PC-9 (cell line): ENCODE results near the gene EML6. TPM values are rescaled to one million over a fixed set of nuclear protein-coding genes. Genes with fewer than 3 reads are reported as not detected.

Experiments
- BruUV-seq: library from RNA; stranded (reverse); fragments of 400-500 nt; replicated peaks from 2 replicates; lab custom pipeline; 2021; lab: Mats Ljungman, UMichigan
- CTCF ChIA-PET: fragments of 300-600 bp; sonication (Branson Sonifier 250); formaldehyde crosslinking; loops from one replicate; lab custom pipeline; 2022; ENCODE audit warnings: antibody characterized with exemption; lab: Charles Lee
- POLR2A ChIA-PET: fragments of 300-600 bp; sonication (Branson Sonifier 250); formaldehyde crosslinking; loops from one replicate; lab custom pipeline; 2022; ENCODE audit warnings: antibody characterized with exemption; ENCODE audit not compliant: unreplicated experiment; lab: Charles Lee
- DNase-seq, 2 experiments: peaks; one replicate each; pipeline versions ENCODE4 v3.0.0 to v3.0.0-alpha.2; 2015 to 2022; ENCODE audit warnings: mixed read lengths in 1 of 2
- H2AFZ ChIP-seq: fragments of 200-600 bp; sonication (generic); 2 replicates; pipeline ENCODE4 v1.8.1; 2017; ENCODE audit warnings: antibody characterized with exemption
- H3F3A ChIP-seq: fragments of 200-600 bp; sonication (generic); 2 replicates; pipeline ENCODE4 v1.8.1; 2017; ENCODE audit warnings: antibody characterized with exemption, mild to moderate bottlenecking, low read depth; ENCODE audit not compliant: insufficient read depth
- H3K27ac ChIP-seq: fragments of 200-600 bp; sonication (generic); 2 replicates; pipeline ENCODE4 v1.6.1; 2016; ENCODE audit warnings: mixed run types
- H3K27me3 ChIP-seq: fragments of 200-600 bp; sonication (generic); 2 replicates; pipeline ENCODE4 v1.6.1; 2016; ENCODE audit warnings: low read depth, mixed run types; ENCODE audit not compliant: insufficient read depth
- H3K36me3 ChIP-seq: fragments of 200-600 bp; sonication (generic); 2 replicates; pipeline ENCODE4 v1.6.1; 2016; ENCODE audit warnings: low read depth, mixed run types
- H3K4me1 ChIP-seq: fragments of 200-600 bp; sonication (generic); replicated peaks from 2 replicates; pipeline ENCODE4 v1.6.1; 2016; ENCODE audit warnings: mixed run types; ENCODE audit not compliant: insufficient read depth
- H3K4me2 ChIP-seq: fragments of 200-600 bp; sonication (generic); 2 replicates; pipeline ENCODE4 v1.6.1; 2017; ENCODE audit warnings: mixed run types
- H3K4me3 ChIP-seq: fragments of 200-600 bp; sonication (generic); 2 replicates; pipeline ENCODE4 v1.6.1; 2016; ENCODE audit warnings: mixed run types
- H3K79me2 ChIP-seq: fragments of 200-600 bp; sonication (generic); 2 replicates; pipeline ENCODE4 v1.6.1; 2017; ENCODE audit warnings: low read depth, mixed run types
- H3K9me2 ChIP-seq: fragments of 200-600 bp; sonication (generic); 2 replicates; pipeline ENCODE4 v1.8.1; 2017; ENCODE audit warnings: mild to moderate bottlenecking; ENCODE audit not compliant: insufficient read depth
- H3K9me3 ChIP-seq: fragments of 200-600 bp; sonication (generic); 2 replicates; pipeline ENCODE4 v1.8.1; 2016; ENCODE audit warnings: low read depth; ENCODE audit not compliant: insufficient read depth
- H4K20me1 ChIP-seq: fragments of 200-600 bp; sonication (generic); 2 replicates; pipeline ENCODE4 v1.8.1; 2017; ENCODE audit not compliant: insufficient read depth
- CTCF ChIP-seq: fragments of 200-600 bp; sonication (generic); conservative IDR thresholded peaks from 2 replicates; pipeline ENCODE4 v1.6.1; 2017; ENCODE audit warnings: mixed run types, antibody characterized with exemption, mild to moderate bottlenecking, moderate library complexity
- EZH2 ChIP-seq: fragments of 200-600 bp; sonication (generic); IDR thresholded peaks from 2 replicates; pipeline ENCODE4 v1.8.0; 2017; ENCODE audit warnings: antibody characterized with exemption, low read depth
- intact Hi-C: fragments of 100-400 bp; cut with micrococcal nuclease; formaldehyde crosslinking; loops from one replicate; pipeline ENCODE4 v1.10.0; 2022; ENCODE audit not compliant: unreplicated experiment
- total RNA-seq: library from RNA; stranded (reverse); gene quantifications from 2 replicates; pipeline ENCODE4 v1.2.3, GENCODE V29; 2021

EML6 gene
- total RNA-seq, 1 experiment from 2014 or later, result 3.7 TPM

GRCh38 chr2:54726431-54726830, 3.0 kb downstream of the EML6 start:
- no peaks in the 10 kb centered on the region for H3K79me2 ChIP-seq
- DNase-seq, result no peak
- no peak overlapping the region for H3K27ac ChIP-seq
- intact Hi-C loops, result loop anchor here (2.0 to 10.0 kb wide), 3 partner anchors 112 to 888 kb away; partner anchors contain the start of gene PPP4R3B
- ChIA-PET CTCF (interaction anchor here (0.6 kb wide), 1 partner anchor 391 kb away, joined by 3 read pairs; no protein-coding TSS in a partner anchor), POLR2A (interaction anchor here (0.6 kb wide), 1 partner anchor 137 kb away, joined by 6 read pairs; no protein-coding TSS in a partner anchor)
- no peaks in the 10 kb centered on the region for H3K27me3 ChIP-seq
- peaks cover 46% of the 10 kb centered on the region for H3K4me1 ChIP-seq
- H3K9me2 ChIP-seq, result no peaks in the 10 kb centered on the region
- BruUV-seq, result no TSS peak
- no peak overlapping the region for H3K4me3 ChIP-seq
- H3F3A ChIP-seq, result peaks cover 18% of the 10 kb centered on the region; the same call in 1 of the 2 replicates
- no peaks in the 10 kb centered on the region for H4K20me1 ChIP-seq
- no peak overlapping the region for H2AFZ ChIP-seq
- 0 out of 2 replicates have a peak overlapping the region, but pooled peaks have one; percentile 0 for H3K4me2 ChIP-seq
- no peaks in the 10 kb centered on the region for H3K36me3 ChIP-seq
- H3K9me3 ChIP-seq, result no peaks in the 10 kb centered on the region
- no peak for TF ChIP-seq CTCF
- no peak for TF ChIP-seq EZH2

- Histone ChIP-seq H3K27ac (no peak overlapping the region), H3K36me3 (no peaks in the 10 kb centered on the region), H3K9me2 (no peaks in the 10 kb centered on the region), H3K4me1 (peaks cover 44% of the 10 kb centered on the region), H3K79me2 (no peaks in the 10 kb centered on the region), H3K27me3 (no peaks in the 10 kb centered on the region), H3F3A (peaks cover 18% of the 10 kb centered on the region; the same call in 1 of the 2 replicates), H3K4me3 (no peak overlapping the region), H2AFZ (no peak overlapping the region), H3K9me3 (no peaks in the 10 kb centered on the region), H3K4me2 (0 out of 2 replicates have a peak overlapping the region, but pooled peaks have one; percentile 0), H4K20me1 (no peaks in the 10 kb centered on the region)
- no TSS peak for BruUV-seq
- DNase-seq, result no peak
- TF ChIP-seq EZH2 (no peak), CTCF (no peak)
- ChIA-PET POLR2A (no interaction called here), CTCF (interaction anchor here (0.5 to 0.6 kb wide), 2 partner anchors 11 to 390 kb away, joined by 3 read pairs; no protein-coding TSS in a partner anchor)
- intact Hi-C loops, result loop anchor here (2.0 to 10.0 kb wide), 3 partner anchors 112 to 888 kb away; partner anchors contain the start of gene PPP4R3B
Measured at GRCh38 chr2:54726940-54727339, 3.5 kb downstream of the EML6 start.

GRCh38 chr2:54728669-54729120, 5.2 kb downstream of the EML6 start:
- peak overlapping the region; percentile 11 for H3K27ac ChIP-seq
- POLR2A ChIA-PET, result no interaction called here

More at GRCh38 chr2:54728669-54729120, 5.2 kb downstream of the EML6 start:
- peak; percentile 60 to 75 for DNase-seq
- H3K36me3 ChIP-seq, result no peaks in the 10 kb centered on the region
- H3K27me3 ChIP-seq, result no peaks in the 10 kb centered on the region
- CTCF ChIA-PET, result interaction anchor here (0.6 to 0.9 kb wide), 2 partner anchors 20 to 43 kb away, joined by 3 to 10 read pairs; no protein-coding TSS in a partner anchor
- H3F3A ChIP-seq, result peaks cover 18% of the 10 kb centered on the region; the same call in 1 of the 2 replicates
- H3K79me2 ChIP-seq, result no peaks in the 10 kb centered on the region
- TF ChIP-seq EZH2 (no peak), CTCF (no peak; the same call in 1 of the 2 replicates)
- H3K4me1 ChIP-seq, result peaks cover 37% of the 10 kb centered on the region
- H3K9me3 ChIP-seq, result no peaks in the 10 kb centered on the region
- H3K4me2 ChIP-seq, result peak overlapping the region; percentile 15
- no peak overlapping the region for H2AFZ ChIP-seq
- no peaks in the 10 kb centered on the region for H3K9me2 ChIP-seq
- no TSS peak for BruUV-seq
- no peaks in the 10 kb centered on the region for H4K20me1 ChIP-seq
- intact Hi-C loops, result loop anchor here (10.0 kb wide), 2 partner anchors 246 to 886 kb away; partner anchors contain the start of gene PPP4R3B
- H3K4me3 ChIP-seq, result no peak overlapping the region
